Natural killer cell (primary cell): ENCODE results near the gene HP. TPM values are rescaled to one million over a fixed set of nuclear protein-coding genes. Genes with fewer than 3 reads are reported as not detected.
A peak's percentile ranks its signal among the peaks of the same experiment; 100 is the strongest.

Source experiments
- ATAC-seq, 3 donors: fragments of 150-1000 bp in 2 of 3; fragments of 200-7000 bp in 1 of 3; cut with Tn5 transposase; 1 replicate in 1 of 3; 2 replicates in 2 of 3; pipeline ENCODE4 v1.10.0; 2021; ENCODE audit warnings: mild to moderate bottlenecking in 2 of 3, moderate library complexity in 2 of 3
- DNase-seq, 2 donors: peaks; one replicate each; pipeline versions ENCODE4 v3.0.0 to v3.0.0-alpha.2; 2013 to 2021; ENCODE audit warnings: mixed read lengths in 1 of 2
- H3K27ac ChIP-seq: one replicate; pipeline ENCODE4 v1.5.1; 2013; ENCODE audit warnings: mild to moderate bottlenecking, low read length
- H3K27me3 ChIP-seq: one replicate; pipeline ENCODE4 v1.6.1; 2013; ENCODE audit warnings: low read length; ENCODE audit not compliant: control insufficient read depth, insufficient read depth
- H3K36me3 ChIP-seq: one replicate; pipeline ENCODE4 v1.6.1; 2013; ENCODE audit warnings: low read length; ENCODE audit not compliant: control insufficient read depth, insufficient read depth
- H3K4me1 ChIP-seq: one replicate; pipeline ENCODE4 v1.6.1; 2013; ENCODE audit warnings: low read length; ENCODE audit not compliant: control insufficient read depth, insufficient read depth
- H3K4me3 ChIP-seq: one replicate; pipeline ENCODE4 v1.5.1; 2013; ENCODE audit warnings: low read length
- H3K9me3 ChIP-seq: one replicate; pipeline ENCODE4 v1.6.1; 2013; ENCODE audit warnings: low read length; ENCODE audit not compliant: control insufficient read depth, insufficient read depth
- H3K27ac Mint-ChIP-seq, 2 donors: one replicate each; pipeline ENCODE4 v1.8.0; 2022; ENCODE audit warnings: mild to moderate bottlenecking in 2 of 2, mixed read lengths in 2 of 2, moderate library complexity in 1 of 2
- H3K27me3 Mint-ChIP-seq, 2 donors: one replicate each; pipeline ENCODE4 v1.8.0; 2022; ENCODE audit warnings: low read depth in 2 of 2, mixed read lengths in 2 of 2
- H3K36me3 Mint-ChIP-seq: one replicate; pipeline ENCODE4 v1.8.0; 2022; ENCODE audit warnings: mixed read lengths
- H3K4me1 Mint-ChIP-seq, 2 donors: one replicate each; pipeline ENCODE4 v1.8.0; 2022; ENCODE audit warnings: mixed read lengths in 2 of 2
- H3K4me3 Mint-ChIP-seq: one replicate; pipeline ENCODE4 v1.8.0; 2022; ENCODE audit warnings: mild to moderate bottlenecking, moderate library complexity, mixed read lengths
- H3K9me3 Mint-ChIP-seq, 2 donors: one replicate each; pipeline ENCODE4 v1.8.0; 2022; ENCODE audit warnings: mixed read lengths in 2 of 2
- WGBS: methylation state at CpG from one replicate; pipeline ENCODE4 v1.1.7; 2013; ENCODE audit warnings: missing lambda C conversion rate; ENCODE audit not compliant: insufficient coverage; 5-methylcytosine and 5-hydroxymethylcytosine counted together
- intact Hi-C: fragments of 100-400 bp; cut with micrococcal nuclease; formaldehyde crosslinking; loops from one replicate; pipeline ENCODE4 v1.14.2; 2022
- total RNA-seq, 4 donors: library from RNA; stranded (reverse); fragments of 120-200 nt in 1 of 4; gene quantifications; one replicate each; pipeline versions ENCODE4 v1.2.3 to v1.2.4, GENCODE V29; 2013 to 2022
- TF ChIP-seq, protein P1 (sequence below): fragments of 200-600 bp; IDR thresholded peaks from one replicate; pipeline ENCODE4 v1.8.0; 2022; ENCODE audit warnings: antibody characterized with exemption

HP gene
- total RNA-seq, 3 donors from 2014 or later (not counting 1 experiment from before 2014, with no cell fraction given), result 0.32 to 2.1 TPM; not detected in 1

DNA sequence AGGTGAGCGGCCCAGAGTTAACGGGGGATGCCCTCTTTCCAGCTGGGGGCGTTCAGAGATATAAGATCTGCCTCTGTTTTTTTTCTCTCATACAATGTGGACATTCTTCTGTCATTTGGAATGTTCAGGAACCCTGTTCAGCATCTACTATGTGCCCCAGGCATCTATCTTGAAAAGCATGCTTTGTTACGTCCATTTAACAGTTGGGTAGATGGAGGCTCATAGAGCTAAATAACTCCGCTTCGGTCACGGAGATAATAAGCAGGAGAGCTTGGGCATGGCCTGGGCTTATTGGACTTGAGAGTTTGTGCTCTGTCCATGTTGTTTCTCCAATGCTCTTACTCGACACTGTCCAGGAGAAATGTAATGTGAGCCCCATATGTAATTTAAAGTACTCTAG is 39.6 kb upstream of the HP start:
- H3K4me3 ChIP-seq, result no peak overlapping the region
- no peak for DNase-seq
- H3K4me1 ChIP-seq, result peaks cover 25% of the 10 kb centered on the region
- H3K36me3 Mint-ChIP-seq, result no peaks in the 10 kb centered on the region
- TF ChIP-seq, protein P1, sequence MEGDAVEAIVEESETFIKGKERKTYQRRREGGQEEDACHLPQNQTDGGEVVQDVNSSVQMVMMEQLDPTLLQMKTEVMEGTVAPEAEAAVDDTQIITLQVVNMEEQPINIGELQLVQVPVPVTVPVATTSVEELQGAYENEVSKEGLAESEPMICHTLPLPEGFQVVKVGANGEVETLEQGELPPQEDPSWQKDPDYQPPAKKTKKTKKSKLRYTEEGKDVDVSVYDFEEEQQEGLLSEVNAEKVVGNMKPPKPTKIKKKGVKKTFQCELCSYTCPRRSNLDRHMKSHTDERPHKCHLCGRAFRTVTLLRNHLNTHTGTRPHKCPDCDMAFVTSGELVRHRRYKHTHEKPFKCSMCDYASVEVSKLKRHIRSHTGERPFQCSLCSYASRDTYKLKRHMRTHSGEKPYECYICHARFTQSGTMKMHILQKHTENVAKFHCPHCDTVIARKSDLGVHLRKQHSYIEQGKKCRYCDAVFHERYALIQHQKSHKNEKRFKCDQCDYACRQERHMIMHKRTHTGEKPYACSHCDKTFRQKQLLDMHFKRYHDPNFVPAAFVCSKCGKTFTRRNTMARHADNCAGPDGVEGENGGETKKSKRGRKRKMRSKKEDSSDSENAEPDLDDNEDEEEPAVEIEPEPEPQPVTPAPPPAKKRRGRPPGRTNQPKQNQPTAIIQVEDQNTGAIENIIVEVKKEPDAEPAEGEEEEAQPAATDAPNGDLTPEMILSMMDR, result no peak
- no peak for ATAC-seq
- no peaks in the 10 kb centered on the region for H3K9me3 Mint-ChIP-seq
- H3K27ac ChIP-seq, result no peak overlapping the region
- no peaks in the 10 kb centered on the region for H3K27me3 Mint-ChIP-seq
- WGBS, result 94% methylated on average over 7 of the region's 8 CpGs
- H3K4me1 Mint-ChIP-seq, result peaks cover 6 to 11% of the 10 kb centered on the region in 2 donors
- no peak overlapping the region for H3K4me3 Mint-ChIP-seq
- intact Hi-C loops, result no loop called here
- H3K9me3 ChIP-seq, result no peaks in the 10 kb centered on the region
- peak overlapping the region in 1 of 2 donors; percentile 78 for H3K27ac Mint-ChIP-seq
- peaks cover 21% of the 10 kb centered on the region for H3K36me3 ChIP-seq
- no peaks in the 10 kb centered on the region for H3K27me3 ChIP-seq

DNA sequence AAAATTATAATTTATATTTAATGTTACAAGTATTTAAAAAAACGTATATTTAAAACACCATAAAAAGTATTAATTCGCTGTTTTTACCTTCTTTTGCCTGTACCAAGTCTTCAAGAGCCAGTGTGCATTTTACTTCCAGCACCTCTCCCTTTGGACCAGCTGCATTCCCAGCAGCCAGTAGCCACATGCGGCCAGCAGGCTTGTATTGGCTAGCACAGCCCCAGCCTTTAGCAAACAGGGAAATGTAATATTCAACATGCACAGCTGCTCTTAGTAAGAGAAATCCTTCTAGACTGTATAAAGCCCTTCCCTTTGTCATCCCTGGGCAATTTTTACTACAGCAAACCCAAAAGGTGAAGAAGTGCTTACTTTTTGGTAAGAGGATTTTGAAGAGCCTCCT is 39.2 kb upstream of the HP start:
- Histone ChIP-seq H3K9me3 (no peaks in the 10 kb centered on the region), H3K4me1 (peaks cover 25% of the 10 kb centered on the region), H3K36me3 (peaks cover 21% of the 10 kb centered on the region), H3K27me3 (no peaks in the 10 kb centered on the region), H3K27ac (no peak overlapping the region), H3K4me3 (no peak overlapping the region)
- intact Hi-C loops, result no loop called here
- ATAC-seq, result no peak
- DNase-seq, result no peak
- TF ChIP-seq, protein P1, result no peak
- Mint-ChIP-seq H3K36me3 (no peaks in the 10 kb centered on the region), H3K9me3 (no peaks in the 10 kb centered on the region), H3K27ac (no peak overlapping the region), H3K27me3 (no peaks in the 10 kb centered on the region), H3K4me3 (no peak overlapping the region), H3K4me1 (peaks cover 4 to 11% of the 10 kb centered on the region in 2 donors)
- WGBS, result 100% methylated on average over 2 of the region's 3 CpGs

DNA sequence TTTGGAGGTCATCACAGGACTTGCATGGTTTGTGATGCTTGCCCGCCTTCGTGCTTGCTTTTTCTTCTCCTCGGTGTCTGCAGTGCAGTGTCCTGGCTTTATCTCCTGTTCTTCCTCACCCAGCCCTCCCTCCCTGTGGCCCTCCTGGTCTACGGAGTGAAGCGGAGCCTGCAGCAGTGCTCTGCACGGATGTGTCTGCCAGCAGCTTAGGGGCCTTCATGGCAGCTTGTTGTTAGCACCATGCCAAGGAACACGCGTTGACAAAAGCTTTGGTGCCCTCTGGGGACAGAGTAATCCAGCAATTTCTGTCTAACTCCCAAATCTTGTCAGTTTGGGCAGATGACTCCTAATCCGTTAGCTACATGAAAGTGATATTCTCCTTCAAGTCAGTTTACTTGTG is 35.8 kb upstream of the HP start:
- Histone ChIP-seq H3K36me3 (peaks cover 27% of the 10 kb centered on the region), H3K4me3 (no peak overlapping the region), H3K27ac (no peak overlapping the region)

DNA sequence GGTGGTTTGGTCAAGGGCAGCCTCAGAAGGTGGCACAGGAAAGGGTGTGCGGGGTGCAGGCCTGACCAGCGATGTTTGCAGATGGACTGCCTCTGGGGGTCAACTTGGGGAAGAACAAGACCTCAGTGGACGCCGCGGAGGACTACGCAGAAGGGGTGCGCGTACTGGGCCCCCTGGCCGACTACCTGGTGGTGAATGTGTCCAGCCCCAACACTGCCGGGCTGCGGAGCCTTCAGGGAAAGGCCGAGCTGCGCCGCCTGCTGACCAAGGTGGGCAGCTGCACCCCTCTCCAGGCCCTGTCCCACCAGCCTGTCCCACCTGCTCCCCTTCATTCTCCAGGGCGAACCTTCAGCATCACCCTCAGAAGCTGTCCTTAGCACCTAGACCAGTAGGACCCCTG is 33.3 kb upstream of the HP start:
- H3K27ac Mint-ChIP-seq, result no peak overlapping the region
- 96% methylated on average over 15 of the region's 15 CpGs for WGBS
- ATAC-seq (no peak), DNase-seq (no peak)
- Histone ChIP-seq H3K27me3 (no peaks in the 10 kb centered on the region), H3K9me3 (no peaks in the 10 kb centered on the region), H3K4me3 (no peak overlapping the region), H3K27ac (no peak overlapping the region), H3K4me1 (no peaks in the 10 kb centered on the region), H3K36me3 (peaks cover 28% of the 10 kb centered on the region)
- H3K4me3 Mint-ChIP-seq, result no peak overlapping the region
- no peaks in the 10 kb centered on the region for H3K27me3 Mint-ChIP-seq
- H3K4me1 Mint-ChIP-seq, result no peaks in the 10 kb centered on the region
- no peaks in the 10 kb centered on the region for H3K36me3 Mint-ChIP-seq
- TF ChIP-seq, protein P1, result no peak
- H3K9me3 Mint-ChIP-seq, result no peaks in the 10 kb centered on the region
- intact Hi-C loops, result no loop called here

More for the DNA sequence above, 35.8 kb upstream of the HP start:
- no peaks in the 10 kb centered on the region for H3K27me3 Mint-ChIP-seq
- H3K4me3 Mint-ChIP-seq, result no peak overlapping the region
- intact Hi-C loops, result no loop called here
- no peaks in the 10 kb centered on the region for H3K9me3 Mint-ChIP-seq
- TF ChIP-seq, protein P1, result no peak
- H3K4me1 Mint-ChIP-seq, result peaks cover 0 to 5% of the 10 kb centered on the region in 2 donors
- H3K9me3 ChIP-seq, result no peaks in the 10 kb centered on the region
- H3K4me1 ChIP-seq, result peaks cover 9% of the 10 kb centered on the region
- DNase-seq (no peak), ATAC-seq (no peak)
- WGBS, result 96% methylated on average over 9 of the region's 9 CpGs
- H3K27ac Mint-ChIP-seq, result no peak overlapping the region
- no peaks in the 10 kb centered on the region for H3K27me3 ChIP-seq
- no peaks in the 10 kb centered on the region for H3K36me3 Mint-ChIP-seq
